Left hindlimb (tissue), 1 donor: Measurements from ENCODE around the gene ACTR1B.
"Not testable (repeated sequence)": the region's sequence is repeated elsewhere in the genome, so short reads cannot be mapped to it uniquely, and the experiment has no call there.

Experiments
- DNase-seq: peaks from one replicate; pipeline ENCODE4 v3.0.0-alpha.2; 2018

ACTR1B gene

DNA sequence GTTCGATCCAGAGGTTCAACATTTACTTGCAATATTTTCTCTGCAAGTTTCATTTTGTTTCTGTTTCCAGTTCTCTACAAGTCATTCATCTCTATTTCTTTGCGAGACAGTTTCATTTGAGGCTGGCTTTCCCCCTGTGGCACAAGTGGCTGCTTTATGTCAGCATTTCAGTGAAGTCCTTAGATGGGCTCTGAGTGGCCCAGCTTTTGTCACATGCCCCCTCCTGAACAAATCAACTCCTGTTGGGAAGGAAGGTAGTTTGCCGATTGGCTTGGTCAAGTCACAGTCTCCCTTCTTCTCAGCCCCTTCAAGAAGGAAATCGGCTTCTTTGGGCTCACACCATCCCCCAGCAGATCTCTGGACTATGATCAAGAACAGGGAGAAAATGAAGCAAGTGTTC, 55.1 kb downstream of the ACTR1B start:
- DNase-seq: not testable (repeated sequence)
